ENCODE data around the gene POLR2L.

POLR2L gene

GRCh38 chr11:792873-793272 is 49.5 kb downstream of the POLR2L start:
- intact Hi-C loops (cut with DNase I), result no loop called here
- DNase-seq, result no peak

GRCh38 chr11:792535-792821 is 49.9 kb downstream of the POLR2L start:
- intact Hi-C loops (cut with DNase I), result no loop called here
- no peak for DNase-seq

GRCh38 chr11:791658-792534 is 50.4 kb downstream of the POLR2L start:
- no peak for DNase-seq

GRCh38 chr11:790721-791564 is 51.4 kb downstream of the POLR2L start:
- intact Hi-C loops (cut with DNase I), result no loop called here
- no peak for DNase-seq

More at GRCh38 chr11:791658-792534, 50.4 kb downstream of the POLR2L start:
- intact Hi-C loops (cut with DNase I), result no loop called here

- peak in 41 of 42 donors; percentile 62 to 93 (median 84) for DNase-seq
- intact Hi-C loops (cut with DNase I), result no loop called here
Measured at GRCh38 chr11:789943-790342, 52.4 kb downstream of the POLR2L start, which contains the start of gene CEND1. CEND1 (minus strand) TSS chr11:790090; CDS start chr11:788576, 1,514 bp downstream.

Data from head of caudate nucleus (tissue), 42 donors.